HG03442 (cell line): ENCODE results near the gene ITIH1.
"Not testable (repeated sequence)": the region's sequence is repeated elsewhere in the genome, so short reads cannot be mapped to it uniquely, and the experiment has no call there.

ENCODE experiments used
- ATAC-seq: cut with Tn5 transposase; IDR thresholded peaks from one replicate; pipeline ENCODE4 v1.9.1; 2021; ENCODE audit warnings: mild to moderate bottlenecking, moderate library complexity; ENCODE audit not compliant: unreplicated experiment

Gene ITIH1, protein sequence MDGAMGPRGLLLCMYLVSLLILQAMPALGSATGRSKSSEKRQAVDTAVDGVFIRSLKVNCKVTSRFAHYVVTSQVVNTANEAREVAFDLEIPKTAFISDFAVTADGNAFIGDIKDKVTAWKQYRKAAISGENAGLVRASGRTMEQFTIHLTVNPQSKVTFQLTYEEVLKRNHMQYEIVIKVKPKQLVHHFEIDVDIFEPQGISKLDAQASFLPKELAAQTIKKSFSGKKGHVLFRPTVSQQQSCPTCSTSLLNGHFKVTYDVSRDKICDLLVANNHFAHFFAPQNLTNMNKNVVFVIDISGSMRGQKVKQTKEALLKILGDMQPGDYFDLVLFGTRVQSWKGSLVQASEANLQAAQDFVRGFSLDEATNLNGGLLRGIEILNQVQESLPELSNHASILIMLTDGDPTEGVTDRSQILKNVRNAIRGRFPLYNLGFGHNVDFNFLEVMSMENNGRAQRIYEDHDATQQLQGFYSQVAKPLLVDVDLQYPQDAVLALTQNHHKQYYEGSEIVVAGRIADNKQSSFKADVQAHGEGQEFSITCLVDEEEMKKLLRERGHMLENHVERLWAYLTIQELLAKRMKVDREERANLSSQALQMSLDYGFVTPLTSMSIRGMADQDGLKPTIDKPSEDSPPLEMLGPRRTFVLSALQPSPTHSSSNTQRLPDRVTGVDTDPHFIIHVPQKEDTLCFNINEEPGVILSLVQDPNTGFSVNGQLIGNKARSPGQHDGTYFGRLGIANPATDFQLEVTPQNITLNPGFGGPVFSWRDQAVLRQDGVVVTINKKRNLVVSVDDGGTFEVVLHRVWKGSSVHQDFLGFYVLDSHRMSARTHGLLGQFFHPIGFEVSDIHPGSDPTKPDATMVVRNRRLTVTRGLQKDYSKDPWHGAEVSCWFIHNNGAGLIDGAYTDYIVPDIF

DNA sequence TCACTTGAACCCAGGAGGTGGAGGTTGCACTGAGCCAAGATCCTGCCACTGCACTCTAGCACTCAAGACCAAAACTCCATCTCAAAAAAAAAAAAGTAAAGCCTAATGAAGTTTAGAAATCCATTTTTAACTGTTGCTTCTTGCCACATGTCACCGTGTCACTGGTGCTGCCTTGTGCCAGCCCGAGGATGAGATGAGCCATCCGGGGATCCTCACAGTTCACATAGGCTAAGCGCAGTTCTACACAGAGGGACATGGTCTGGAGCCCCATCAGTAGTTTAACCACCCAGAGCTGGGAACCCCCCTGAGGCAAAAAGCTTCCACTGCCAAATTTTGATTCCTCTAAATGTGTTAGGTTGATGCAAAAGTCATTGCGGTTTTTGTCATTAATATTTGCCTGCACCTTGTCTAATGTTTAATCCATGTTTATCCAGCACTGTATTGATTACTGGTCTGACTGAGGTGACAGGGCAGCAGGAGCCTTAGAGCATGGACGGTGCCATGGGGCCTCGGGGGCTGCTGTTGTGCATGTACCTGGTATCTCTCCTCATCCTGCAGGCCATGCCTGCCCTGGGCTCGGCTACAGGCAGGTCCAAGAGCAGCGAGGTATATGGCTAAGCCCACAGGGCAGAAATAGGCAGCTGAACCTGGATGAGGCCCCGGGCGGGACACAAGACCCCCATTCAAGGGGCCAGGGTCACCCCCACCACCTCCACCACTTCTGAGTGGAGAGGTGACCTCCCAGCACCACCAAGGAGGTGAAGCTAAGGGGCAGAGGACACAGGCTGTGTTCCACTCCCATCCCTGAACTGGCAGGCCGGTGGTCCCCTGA is at the start of gene ITIH1:
TSS of gene ITIH1 (plus strand) at position 473 of the 832 bp plus-strand sequence. CDS start at position 490, 17 bp downstream.
- ATAC-seq, result no peak

DNA sequence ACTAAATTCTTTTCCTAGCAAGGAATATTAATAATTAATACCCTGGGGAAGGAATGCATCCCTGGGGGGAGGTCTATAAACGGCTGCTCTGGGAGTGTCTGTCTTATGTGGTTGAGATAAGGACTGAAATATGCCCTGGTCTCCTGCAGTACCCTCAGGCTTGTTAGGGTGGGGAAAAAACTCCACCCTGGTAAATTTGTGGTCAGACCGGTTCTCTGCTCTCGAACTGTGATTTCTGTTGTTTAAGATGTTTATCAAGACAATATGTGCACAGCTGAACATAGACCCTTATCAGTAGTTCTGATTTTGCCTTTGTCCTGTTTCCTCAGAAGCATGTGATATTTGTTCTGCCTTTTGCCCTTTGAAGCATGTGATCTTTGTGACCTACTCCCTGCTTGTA is 48.6 kb upstream of the ITIH1 start:
- ATAC-seq, result not testable (repeated sequence)

DNA sequence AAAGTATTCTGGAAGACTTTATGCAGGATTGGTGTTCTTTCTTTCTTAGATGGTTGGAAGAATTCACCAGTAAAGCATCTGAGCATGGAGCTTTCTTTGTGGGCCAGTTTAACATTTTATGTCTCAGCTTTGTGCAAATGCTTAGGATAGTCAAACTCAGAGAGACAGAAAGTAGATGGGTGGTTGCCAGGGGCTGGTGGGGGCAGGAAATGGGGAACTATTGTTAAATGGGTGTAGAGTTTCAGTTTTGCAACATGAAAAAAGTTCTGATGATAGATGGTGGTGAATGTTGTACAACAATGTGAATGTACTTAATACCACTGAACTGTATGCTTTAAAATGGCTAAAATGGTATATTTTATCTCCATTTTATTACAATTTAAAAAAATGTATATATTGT is 46.7 kb upstream of the ITIH1 start:
- no peak for ATAC-seq

DNA sequence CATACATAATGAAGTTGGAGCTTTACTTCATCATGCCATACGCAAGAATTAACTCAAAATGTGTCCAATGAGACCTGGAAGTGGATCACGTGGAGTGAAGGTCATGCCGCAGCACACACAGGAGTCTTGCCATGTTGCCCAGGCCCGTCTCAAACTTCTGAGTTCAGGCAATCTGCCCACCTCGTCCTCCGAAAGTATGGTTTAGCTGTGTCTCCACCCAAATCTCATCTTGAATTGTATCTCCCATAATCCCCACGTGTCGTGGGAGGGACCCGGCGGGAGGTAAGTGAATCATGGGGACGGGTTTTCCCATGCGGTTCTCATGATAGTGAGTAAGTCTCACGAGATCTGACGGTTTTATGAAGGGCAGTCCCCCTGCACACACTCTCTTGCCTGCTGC is 45.8 kb upstream of the ITIH1 start:
- no peak for ATAC-seq

DNA sequence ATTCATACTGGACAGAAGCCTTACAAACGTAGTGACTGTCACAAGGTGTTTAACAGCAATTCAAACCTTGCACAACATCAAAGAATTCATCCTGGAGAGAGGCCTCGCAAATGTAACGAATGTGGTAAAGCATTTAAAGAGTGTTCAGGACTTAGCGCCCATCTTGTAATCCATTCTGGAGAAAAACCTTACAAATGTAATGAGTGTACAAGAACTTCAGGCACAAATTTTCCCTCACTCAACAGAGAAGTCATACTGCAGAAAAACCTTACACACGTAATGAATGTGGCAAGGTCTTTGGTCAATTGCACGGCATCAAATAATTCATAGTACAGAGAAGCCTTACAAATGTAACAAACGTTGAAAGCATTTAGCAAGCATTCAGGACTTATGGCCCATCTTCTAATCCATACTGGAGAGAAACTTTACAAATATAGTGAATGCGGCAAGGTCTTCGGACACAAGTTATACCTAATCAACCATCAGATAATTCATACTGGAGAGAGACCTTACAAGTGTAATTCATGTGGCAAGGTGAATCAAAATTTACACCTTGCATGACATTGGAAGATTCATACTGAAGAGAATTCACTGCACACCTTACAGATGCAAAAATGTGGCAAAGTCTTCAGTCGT is 44.0 kb upstream of the ITIH1 start:
- ATAC-seq, result no peak

DNA sequence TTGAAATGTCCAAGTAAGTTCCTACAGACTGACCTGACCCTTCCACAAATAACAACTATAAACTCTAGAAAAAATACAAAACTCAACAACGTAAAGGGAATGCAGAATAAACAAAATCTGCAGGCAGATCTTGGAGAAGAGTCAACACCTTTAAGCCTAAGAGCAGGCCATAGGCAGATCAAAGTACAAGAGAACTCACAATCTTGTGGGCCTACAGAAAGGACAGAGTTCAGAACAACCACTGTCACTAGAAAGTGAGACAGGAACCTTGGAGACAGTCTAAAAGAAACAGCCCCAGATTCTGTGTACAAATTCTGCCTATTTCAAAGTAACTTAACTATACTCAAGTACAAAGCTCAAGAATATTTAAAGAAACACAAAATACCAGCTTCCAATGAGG is 37.7 kb upstream of the ITIH1 start:
- ATAC-seq, result no peak

DNA sequence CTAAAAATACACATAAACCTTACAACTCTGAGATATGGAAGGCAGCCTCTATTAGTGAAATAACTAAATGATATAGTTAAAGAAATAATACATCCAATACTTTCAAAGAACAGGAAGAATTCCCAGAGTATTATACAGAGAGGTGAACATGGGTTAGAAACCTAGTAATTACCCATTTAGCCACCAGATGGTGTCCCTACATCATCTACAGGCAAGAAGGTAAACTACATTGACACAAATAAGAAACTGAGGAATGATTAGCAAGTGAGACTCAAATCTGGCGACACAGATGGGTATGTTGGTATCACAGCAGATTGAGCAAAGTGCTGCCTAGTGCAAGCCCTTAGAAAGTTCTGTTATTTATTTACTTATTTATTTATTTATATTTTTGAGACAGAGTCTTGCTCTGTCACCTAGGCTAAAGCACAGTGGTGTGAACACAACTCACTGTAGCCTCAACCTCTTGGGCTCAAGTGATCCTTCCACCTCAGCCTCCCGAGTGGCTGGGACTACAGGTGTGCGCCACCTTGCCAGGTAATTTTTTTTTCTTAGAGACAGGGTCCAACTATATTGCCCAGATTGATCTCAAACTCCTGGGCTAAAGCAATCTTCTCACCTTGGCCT is 34.9 kb upstream of the ITIH1 start:
- no peak for ATAC-seq

DNA sequence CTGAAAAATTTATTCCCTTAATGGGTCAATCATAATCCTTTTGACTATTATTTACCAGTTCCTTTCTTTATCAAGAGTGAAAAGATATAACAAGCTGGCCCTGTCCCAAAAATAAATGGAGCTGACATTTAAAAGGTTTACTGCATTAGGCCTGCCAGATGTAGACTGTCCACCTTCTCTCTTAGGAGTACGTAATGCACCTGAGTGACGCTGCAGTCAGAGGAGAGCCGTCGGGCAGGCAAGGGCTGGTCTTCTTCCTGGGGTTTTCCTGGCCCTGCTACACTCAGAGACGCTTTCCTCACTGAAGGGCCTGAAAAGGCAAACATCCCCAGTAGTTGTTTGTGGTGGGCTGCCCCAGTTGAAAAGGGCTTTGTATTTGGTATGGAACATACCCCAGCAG is 34.2 kb upstream of the ITIH1 start:
- no peak for ATAC-seq

DNA sequence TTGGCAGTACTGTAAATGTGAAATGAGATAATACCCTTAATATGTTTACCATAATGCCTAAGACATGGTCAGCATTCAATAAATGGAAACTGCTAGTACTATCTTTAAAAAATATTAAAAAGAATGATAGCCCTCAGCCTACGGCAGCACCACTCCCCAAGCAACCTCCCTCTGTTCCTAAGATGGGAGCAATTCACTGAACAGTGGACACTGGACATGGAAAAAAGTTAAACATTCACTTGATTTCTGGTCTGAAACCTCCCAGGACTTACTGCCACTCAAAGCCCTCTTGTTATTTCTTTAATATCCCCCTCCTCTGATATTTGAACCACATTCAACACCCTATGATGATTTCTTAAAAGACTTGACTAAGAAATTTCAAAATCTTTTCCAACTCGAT is 33.7 kb upstream of the ITIH1 start:
- ATAC-seq, result no peak

DNA sequence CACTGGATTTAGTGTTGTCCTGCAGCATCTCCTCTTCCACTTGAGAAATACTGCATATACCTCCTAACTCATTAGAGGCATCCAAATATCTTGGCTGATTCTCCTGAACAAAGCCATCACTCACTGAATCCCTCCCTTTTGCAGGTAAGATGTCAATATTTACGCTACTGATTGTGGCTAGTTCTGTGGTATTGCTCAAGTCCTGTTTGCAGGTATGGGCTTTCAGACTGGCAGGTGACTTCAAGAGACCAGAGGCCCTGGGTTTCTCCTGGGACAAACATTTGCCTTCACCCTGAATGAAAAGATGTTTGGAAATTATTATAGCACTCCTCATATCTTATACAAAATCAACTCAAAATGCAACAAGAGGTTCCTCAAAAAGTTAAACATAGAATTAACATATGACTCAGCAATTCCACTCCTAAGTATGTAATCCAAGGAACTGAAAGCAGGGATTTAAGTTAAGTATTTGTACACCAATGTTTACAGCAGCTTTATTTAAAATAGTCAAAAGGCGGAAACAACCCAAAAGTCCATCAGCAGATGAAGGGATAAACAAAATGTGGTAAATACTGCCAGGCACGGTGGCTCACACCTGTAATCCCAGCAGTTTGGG is 25.2 kb upstream of the ITIH1 start:
- ATAC-seq, result no peak

DNA sequence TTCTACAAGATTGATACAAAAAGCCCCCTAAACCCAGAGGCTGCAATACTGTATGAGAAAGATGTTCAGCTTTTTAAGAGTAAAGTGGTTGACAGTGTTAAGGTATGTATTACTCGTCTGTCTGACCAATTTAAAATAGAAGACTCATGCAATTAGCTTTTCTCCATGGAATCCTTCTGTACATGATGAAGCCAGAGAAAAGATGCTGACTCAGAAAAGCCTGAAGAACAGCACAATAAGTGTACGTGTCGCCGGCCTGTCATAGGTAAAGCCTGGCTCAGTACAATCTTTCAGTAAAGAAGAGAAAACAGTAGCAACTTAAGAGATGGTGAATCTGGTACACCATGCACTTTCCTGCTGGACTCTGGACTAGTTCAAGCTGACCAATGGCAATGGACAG is 23.0 kb upstream of the ITIH1 start:
- ATAC-seq, result no peak

DNA sequence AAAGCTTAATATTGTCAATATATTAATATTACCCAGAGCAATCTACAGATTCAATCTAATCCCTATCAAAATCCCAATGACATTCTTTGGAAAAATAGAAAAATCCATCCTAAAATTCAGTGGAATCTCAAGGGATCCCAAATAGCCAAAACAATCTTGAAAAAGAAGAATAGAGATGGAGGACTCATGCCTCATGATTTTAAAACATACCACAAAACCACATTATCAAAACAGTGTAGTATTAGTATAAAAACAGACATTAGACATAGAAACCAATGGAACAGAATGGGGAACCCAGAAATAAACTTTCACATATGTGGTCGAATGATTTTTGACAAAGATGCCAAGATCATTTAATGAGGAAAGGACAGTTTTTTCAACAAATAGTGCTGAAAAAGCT is 21.3 kb upstream of the ITIH1 start:
- ATAC-seq, result no peak

DNA sequence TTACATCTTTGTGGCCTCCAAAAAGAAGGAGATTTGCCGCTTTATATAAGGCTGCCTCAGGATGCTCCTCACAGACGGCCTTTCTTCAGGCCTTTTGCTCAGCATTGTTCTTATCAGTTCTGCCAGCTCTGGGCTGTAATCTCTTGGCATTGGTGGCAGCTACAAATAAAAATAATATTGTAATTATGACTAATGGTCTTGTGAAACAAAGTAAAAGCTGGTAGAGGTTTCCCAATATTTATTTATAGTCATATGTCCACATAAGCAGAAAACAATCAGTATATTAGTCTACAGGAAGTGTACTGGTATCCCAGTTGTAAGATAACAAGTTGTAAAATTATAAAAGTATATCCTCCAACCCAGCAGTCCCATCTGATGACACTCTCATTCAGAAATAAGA is 13.9 kb upstream of the ITIH1 start:
- ATAC-seq, result no peak

DNA sequence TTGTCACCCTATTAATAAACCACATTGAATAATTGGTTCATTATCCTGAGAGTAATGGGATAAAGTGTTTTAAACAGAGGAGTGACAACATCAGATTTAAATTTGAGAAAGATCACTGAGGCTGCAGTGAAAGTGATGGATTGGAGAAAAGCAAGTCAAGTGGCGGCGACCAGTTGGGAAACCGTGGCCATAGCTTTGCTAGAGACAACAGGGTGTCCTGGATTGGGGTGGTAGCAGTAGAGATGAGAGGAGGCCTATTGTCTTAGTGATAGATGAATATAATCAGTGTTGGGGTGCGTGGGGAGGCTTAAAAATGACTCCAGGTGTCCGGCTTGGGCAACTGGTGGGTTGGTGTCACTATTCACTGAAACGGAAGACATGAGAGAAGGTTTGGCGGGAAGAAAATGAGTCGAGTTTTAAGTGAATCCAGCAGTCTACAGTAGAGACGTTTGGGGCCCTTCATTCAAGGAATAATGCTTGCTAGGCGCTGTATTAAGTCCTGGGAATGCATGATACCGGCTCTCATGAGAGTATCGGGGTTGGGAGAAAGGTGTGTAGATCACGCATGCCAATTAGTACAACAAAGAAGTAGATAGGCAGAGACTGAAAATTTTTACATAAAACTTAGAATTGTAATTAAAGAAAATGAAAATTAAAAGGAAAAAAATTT is 7.5 kb upstream of the ITIH1 start:
- ATAC-seq, result no peak

DNA sequence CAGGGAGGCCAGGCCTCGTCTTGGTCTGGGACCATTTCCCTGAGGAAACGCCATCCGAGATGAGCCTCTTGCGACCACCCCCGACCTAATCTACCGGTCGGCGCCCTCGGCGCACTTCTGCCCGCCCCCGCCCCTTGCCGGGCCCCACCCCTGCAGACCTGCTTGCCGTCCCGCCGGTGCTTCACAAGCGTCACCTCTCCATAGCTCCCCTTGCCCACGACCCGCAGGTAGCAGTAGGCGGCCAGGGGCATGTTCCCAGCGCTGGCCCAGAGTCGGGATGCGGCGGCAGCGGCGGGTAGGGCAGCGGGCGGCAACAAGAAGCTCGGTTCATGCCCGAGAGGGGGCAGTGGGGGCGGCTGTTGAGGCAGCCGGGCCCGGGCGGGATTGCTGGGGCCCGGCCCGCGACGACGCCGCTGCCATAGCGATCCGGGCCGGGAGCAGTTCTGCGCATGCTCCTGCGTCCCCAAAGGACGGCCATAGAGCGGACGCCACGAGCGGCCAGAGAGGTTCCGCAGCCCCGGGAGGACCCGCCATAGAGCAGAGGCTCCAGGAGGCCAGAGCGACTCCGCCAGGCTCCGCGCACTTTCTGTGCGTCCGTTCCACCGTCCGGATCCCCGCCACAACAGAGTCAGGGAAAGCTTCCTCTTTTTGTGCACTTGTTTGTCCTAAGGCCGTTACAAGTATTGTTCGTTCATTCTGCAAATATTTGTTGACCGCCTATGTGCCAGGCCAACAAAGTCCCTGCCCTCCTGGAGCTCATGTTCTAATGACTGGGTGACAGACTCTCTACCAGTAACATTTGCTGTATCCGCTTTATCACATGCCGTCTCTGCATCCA is 6.7 kb upstream of the ITIH1 start, which contains the start of gene NEK4:
TSS of gene NEK4 (minus strand) at position 445 of the 838 bp plus-strand sequence. CDS start at position 251, 194 bp downstream.
- ATAC-seq, result peak; percentile 95

DNA sequence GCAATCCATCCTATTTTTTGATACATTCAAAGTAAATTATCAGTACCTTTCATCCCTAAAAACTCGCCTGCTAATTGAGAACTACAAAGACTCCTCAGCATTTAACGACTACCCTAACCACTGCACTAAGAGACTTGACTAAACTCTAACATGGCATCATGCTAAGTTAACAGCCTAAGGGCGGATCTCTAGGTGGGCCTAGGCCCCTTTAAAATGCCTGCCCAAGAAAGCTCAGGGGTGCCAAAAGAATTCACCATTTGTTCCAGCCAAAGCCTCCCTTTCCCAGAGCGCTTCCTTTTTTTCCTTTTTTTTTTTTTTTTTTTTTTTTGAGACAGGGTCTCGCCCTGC is 6.1 kb upstream of the ITIH1 start:
- ATAC-seq, result no peak

DNA sequence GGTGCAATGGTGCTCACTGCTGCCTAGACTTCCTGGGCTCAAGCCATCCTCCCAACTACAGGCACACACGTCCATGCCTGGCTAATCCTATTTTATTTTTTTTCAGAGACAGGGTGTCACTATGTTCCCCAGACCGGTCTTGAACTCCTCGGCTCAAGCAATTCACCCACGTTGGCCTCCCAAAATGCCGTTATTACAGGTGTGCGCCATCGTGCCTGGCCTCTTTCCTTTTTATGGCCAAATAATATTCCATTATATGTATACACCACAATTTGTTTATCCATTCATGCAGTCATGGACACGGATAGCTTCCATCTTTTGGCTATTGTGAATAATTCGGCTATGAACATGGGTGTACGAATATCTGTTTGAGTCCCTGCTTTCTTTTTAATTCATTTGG is 5.7 kb upstream of the ITIH1 start:
- no peak for ATAC-seq

DNA sequence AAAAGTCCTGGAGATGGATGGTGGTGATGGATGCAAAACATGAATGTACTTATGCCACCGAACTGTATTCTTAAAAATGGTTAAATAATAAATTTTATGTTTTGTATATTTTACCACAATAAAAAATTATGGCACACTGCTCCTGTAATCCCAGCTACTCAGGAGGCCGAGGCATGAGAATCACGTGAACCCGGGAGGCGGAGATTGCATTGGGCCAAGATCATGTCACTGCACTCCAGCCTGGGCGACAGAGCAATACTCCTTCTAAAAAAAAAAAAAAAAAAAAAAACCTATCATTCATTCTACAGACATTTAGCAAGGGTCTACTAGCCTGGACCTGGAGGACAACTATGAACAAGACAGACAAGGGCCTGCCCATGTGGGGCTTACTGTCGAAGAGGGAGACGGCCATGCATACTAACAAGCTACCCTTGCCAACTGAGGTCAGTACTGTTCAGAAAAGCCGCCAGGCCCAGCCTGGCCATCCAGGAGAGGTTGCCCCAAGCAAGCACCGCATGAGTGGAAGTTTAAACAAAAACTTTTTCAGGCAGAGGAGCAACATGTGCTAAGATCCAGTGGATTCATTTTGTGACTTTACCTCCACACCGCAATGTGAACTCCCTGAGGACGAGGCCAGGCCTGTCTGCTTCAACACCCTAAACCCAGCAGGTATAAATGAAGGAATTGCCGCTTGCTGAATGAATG is 3.9 kb upstream of the ITIH1 start:
- no peak for ATAC-seq
